ENCODE results near the gene SEMA3B. TPM values are rescaled to one million over a fixed set of nuclear protein-coding genes. Genes with fewer than 3 reads are reported as not detected.
A peak's percentile ranks its signal among the peaks of the same experiment; 100 is the strongest.

SEMA3B gene
- total RNA-seq, 1 experiment from 2014 or later = 7.3 TPM

DNA sequence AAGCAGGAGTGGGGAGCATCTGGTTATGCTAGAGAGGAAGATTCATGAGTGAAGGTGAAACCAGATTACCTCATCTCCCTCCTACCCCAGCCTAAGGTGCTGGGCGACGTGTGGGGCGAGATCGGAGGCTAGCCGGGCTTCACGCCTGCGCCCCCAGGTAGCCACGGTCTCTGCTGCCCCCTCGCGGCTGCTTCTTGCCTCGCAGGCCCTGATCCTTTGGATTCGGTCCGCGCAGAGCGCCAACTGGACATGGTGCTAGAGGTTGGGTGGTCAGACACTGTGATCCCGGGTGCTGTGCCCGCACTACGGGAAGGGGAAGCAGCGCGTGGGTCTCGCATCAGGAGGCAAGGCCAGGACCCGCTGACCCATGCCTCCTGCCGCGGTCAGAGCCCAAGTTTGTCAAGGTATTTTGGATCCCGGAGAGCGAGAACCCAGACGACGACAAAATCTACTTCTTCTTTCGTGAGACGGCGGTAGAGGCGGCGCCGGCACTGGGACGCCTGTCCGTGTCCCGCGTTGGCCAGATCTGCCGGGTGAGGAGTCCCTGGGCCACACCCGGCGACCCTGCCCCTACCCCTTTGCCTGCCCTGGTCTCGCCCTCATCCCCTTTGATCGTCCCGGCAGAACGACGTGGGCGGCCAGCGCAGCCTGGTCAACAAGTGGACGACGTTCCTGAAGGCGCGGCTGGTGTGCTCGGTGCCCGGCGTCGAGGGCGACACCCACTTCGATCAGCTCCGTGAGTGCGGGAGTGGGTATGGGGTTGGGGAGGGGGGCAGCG is 4.2 kb downstream of the SEMA3B start (continued):
- TF ChIP-seq ZNF263 (CRISPR knock-in tag; IDR thresholded peaks at IDR 0.05; ENCODE audit: low read depth) (no peak), GABPB1 (CRISPR knock-in tag; IDR thresholded peaks at IDR 0.05) (no peak), TEAD1 (CRISPR knock-in tag; IDR thresholded peaks at IDR 0.05) (no peak), ZNF671 (CRISPR knock-in tag; IDR thresholded peaks at IDR 0.05) (no peak), SP1 (CRISPR knock-in tag; conservative IDR thresholded peaks at IDR 0.05) (no peak), ZNF396 (CRISPR knock-in tag; IDR thresholded peaks at IDR 0.05; ENCODE audit: borderline replicate concordance) (no peak), TCF7 (CRISPR knock-in tag; IDR thresholded peaks at IDR 0.05; ENCODE audit: low read depth) (no peak), CREB1 (CRISPR knock-in tag; IDR thresholded peaks at IDR 0.05) (no peak), NFYB (CRISPR knock-in tag; conservative IDR thresholded peaks at IDR 0.05; ENCODE audit: low read depth) (no peak), MXD4 (CRISPR knock-in tag; IDR thresholded peaks at IDR 0.05; ENCODE audit: borderline replicate concordance) (no peak), ELF4 (CRISPR knock-in tag; IDR thresholded peaks at IDR 0.05; ENCODE audit: low read depth) (no peak), EMX1 (CRISPR knock-in tag; IDR thresholded peaks at IDR 0.05) (no peak)
- TF ChIP-seq, protein P1, sequence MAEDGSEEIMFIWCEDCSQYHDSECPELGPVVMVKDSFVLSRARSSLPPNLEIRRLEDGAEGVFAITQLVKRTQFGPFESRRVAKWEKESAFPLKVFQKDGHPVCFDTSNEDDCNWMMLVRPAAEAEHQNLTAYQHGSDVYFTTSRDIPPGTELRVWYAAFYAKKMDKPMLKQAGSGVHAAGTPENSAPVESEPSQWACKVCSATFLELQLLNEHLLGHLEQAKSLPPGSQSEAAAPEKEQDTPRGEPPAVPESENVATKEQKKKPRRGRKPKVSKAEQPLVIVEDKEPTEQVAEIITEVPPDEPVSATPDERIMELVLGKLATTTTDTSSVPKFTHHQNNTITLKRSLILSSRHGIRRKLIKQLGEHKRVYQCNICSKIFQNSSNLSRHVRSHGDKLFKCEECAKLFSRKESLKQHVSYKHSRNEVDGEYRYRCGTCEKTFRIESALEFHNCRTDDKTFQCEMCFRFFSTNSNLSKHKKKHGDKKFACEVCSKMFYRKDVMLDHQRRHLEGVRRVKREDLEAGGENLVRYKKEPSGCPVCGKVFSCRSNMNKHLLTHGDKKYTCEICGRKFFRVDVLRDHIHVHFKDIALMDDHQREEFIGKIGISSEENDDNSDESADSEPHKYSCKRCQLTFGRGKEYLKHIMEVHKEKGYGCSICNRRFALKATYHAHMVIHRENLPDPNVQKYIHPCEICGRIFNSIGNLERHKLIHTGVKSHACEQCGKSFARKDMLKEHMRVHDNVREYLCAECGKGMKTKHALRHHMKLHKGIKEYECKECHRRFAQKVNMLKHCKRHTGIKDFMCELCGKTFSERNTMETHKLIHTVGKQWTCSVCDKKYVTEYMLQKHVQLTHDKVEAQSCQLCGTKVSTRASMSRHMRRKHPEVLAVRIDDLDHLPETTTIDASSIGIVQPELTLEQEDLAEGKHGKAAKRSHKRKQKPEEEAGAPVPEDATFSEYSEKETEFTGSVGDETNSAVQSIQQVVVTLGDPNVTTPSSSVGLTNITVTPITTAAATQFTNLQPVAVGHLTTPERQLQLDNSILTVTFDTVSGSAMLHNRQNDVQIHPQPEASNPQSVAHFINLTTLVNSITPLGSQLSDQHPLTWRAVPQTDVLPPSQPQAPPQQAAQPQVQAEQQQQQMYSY (CRISPR knock-in tag; IDR thresholded peaks at IDR 0.05) = 0 out of 2 replicates have a peak, but pooled peaks have one; percentile 13
- TF ChIP-seq, protein P2, sequence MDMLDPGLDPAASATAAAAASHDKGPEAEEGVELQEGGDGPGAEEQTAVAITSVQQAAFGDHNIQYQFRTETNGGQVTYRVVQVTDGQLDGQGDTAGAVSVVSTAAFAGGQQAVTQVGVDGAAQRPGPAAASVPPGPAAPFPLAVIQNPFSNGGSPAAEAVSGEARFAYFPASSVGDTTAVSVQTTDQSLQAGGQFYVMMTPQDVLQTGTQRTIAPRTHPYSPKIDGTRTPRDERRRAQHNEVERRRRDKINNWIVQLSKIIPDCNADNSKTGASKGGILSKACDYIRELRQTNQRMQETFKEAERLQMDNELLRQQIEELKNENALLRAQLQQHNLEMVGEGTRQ (CRISPR knock-in tag; IDR thresholded peaks at IDR 0.05) = no peak
- TF ChIP-seq, protein P3, sequence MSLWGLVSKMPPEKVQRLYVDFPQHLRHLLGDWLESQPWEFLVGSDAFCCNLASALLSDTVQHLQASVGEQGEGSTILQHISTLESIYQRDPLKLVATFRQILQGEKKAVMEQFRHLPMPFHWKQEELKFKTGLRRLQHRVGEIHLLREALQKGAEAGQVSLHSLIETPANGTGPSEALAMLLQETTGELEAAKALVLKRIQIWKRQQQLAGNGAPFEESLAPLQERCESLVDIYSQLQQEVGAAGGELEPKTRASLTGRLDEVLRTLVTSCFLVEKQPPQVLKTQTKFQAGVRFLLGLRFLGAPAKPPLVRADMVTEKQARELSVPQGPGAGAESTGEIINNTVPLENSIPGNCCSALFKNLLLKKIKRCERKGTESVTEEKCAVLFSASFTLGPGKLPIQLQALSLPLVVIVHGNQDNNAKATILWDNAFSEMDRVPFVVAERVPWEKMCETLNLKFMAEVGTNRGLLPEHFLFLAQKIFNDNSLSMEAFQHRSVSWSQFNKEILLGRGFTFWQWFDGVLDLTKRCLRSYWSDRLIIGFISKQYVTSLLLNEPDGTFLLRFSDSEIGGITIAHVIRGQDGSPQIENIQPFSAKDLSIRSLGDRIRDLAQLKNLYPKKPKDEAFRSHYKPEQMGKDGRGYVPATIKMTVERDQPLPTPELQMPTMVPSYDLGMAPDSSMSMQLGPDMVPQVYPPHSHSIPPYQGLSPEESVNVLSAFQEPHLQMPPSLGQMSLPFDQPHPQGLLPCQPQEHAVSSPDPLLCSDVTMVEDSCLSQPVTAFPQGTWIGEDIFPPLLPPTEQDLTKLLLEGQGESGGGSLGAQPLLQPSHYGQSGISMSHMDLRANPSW (CRISPR knock-in tag; conservative IDR thresholded peaks at IDR 0.05; ENCODE audit: low read depth) = no peak
- TF ChIP-seq, protein P4, sequence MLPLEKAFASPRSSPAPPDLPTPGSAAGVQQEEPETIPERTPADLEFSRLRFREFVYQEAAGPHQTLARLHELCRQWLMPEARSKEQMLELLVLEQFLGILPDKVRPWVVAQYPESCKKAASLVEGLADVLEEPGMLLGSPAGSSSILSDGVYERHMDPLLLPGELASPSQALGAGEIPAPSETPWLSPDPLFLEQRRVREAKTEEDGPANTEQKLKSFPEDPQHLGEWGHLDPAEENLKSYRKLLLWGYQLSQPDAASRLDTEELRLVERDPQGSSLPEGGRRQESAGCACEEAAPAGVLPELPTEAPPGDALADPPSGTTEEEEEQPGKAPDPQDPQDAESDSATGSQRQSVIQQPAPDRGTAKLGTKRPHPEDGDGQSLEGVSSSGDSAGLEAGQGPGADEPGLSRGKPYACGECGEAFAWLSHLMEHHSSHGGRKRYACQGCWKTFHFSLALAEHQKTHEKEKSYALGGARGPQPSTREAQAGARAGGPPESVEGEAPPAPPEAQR (CRISPR knock-in tag; IDR thresholded peaks at IDR 0.05) = no peak
- TF ChIP-seq, protein P5, sequence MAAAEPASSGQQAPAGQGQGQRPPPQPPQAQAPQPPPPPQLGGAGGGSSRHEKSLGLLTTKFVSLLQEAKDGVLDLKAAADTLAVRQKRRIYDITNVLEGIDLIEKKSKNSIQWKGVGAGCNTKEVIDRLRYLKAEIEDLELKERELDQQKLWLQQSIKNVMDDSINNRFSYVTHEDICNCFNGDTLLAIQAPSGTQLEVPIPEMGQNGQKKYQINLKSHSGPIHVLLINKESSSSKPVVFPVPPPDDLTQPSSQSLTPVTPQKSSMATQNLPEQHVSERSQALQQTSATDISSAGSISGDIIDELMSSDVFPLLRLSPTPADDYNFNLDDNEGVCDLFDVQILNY (CRISPR knock-in tag; IDR thresholded peaks at IDR 0.05) = no peak
- TF ChIP-seq, protein P6, sequence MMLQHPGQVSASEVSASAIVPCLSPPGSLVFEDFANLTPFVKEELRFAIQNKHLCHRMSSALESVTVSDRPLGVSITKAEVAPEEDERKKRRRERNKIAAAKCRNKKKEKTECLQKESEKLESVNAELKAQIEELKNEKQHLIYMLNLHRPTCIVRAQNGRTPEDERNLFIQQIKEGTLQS (CRISPR knock-in tag; conservative IDR thresholded peaks at IDR 0.05) = no peak
